GM21737 (cell line): Measurements from ENCODE around the gene INPP5D.
"Not testable (repeated sequence)": the region's sequence is repeated elsewhere in the genome, so short reads cannot be mapped to it uniquely, and the experiment has no call there.

Experiments used
- ATAC-seq: cut with Tn5 transposase; IDR thresholded peaks from one replicate; pipeline ENCODE4 v1.9.1; 2021; ENCODE audit warnings: mild to moderate bottlenecking, moderate library complexity; ENCODE audit not compliant: unreplicated experiment

Gene INPP5D

GRCh38 chr2:233164967-233165366 lies 104.8 kb downstream of the INPP5D start:
- ATAC-seq: no peak

GRCh38 chr2:233165543-233165894 lies 105.4 kb downstream of the INPP5D start:
- ATAC-seq: no peak

DNA sequence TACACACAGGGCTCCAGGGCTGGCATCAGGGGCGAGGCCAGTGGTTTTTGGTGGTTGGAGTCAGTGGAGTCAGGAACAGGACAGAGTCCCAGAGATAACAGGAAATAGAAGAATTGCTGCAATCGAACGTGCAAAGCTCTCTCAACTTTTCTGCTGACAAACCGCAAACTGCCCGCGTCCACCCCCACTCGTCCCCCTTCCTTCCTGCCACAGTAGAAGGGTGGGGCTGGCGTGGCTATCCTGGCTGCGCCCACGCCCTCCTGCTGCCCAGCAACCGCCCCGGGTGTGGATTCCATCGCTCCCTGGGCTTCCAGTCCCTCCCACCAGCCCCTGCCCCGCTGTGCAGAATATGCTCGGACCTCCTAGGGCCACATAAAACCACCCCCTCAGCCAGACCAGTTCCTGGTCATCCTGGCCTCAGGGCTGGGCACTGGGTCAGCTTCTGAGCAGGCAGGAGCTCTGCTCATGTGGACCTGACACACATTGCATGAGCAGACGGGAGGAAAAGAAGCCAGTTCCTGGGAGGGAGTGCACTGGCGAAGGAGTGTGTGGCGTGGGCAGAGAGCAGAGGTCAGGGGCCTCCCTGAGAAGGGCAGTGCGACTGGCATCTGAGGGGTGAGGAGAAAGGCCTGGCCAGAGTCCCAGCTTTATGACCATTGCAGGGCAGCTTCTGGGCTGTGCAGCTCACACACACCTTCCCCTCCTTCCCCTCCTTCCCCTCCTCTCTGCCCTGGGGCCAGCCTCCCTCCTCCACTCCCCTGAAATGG lies 105.9 kb downstream of the INPP5D start:
- no peak for ATAC-seq

DNA sequence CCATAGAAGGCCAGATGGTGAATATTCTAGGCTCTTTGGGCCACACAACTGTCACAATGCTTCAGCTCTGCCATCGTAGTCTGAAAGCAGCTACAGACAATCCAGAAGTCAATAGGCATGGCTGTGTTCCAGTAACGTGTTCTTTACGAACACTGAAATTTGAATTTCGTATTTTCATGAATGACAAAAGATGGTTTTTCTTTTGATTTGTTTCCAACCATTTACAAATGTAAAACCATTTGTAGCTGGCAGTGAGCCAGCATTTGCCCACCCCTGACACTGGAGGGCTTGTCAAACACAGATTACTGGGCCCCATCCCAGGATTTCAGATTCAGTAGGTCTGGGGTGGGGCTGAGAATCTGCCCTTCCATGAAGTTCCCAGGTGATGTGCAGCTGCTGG lies 108.3 kb downstream of the INPP5D start:
- ATAC-seq: no peak

DNA sequence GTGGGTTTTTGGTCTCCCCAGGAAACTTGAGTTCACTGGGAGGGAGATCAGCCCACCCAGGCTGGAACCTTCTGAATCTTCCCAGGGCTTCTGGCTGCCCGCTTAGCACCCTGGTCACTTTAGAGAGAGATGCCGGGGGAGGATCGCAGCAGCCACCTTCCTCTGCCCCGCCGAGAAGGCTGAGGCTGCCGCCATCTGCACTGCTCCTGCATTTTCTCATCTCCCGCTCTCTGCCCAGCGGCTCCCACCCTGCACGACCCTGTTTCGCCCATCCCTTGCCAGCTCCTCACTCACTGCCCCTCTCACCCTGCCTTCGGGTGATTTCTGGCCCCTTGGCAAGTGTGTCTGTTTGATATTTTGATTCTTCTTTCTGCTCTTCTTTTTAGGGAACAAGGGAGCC lies 108.8 kb downstream of the INPP5D start:
- ATAC-seq: no peak

DNA sequence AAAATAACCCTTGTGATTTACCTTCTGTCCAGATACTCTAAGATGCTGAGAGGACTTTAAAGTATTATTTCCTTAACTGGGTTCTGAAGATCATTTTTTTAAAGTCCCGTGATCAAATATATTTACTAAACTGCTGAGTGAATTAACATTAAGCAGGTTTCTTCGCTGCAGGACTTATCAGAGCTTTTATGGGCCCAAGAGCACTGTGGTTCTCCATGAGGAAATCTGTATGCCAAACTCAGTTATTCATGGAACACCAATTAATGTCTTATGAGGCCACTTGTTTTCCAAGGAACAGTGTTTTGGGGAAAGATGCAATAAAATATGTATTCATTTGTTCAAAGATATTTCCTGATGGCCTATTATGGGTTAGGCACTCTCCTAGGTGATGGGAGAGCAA lies 111.2 kb downstream of the INPP5D start:
- no peak for ATAC-seq

DNA sequence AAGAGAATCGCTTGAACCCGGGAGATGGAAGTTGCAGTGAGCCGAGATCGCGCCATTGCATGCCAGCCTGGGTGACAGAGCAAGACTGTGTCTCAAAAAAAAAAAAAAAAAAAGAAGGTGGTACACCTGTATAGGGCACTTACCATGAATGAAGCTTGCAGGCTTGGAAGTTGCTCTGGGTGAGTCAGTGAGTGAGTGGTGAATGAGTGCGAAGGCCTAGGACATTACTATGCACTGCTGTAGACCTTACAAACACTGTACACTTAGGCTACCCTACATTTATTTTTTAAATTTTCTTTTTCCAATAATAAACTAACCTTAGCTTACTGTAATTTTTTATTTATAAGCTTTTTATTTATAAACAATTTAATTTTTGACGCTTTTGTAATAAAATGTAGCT lies 113.0 kb downstream of the INPP5D start:
- ATAC-seq: no peak

DNA sequence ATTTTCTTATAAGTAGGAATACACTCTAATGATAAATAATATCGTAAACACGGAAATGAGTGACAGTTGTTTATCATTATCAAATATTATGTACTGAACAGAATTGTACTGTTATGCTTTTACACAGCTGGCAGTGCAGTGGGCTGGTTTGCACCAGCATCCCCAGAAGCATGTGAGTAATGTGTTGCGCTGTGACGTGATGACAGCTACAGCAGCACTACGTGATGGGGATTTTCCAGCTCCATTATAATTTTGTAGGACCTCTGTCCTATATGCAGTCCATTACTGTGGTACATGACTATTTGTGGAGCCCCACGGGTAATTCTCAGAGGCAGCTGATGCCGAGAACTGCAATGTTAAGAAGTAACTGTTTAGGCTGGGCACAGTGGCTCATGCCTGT lies 114.0 kb downstream of the INPP5D start:
- no peak for ATAC-seq

- no peak for ATAC-seq
These were observed 119.1 kb downstream of the INPP5D start for GRCh38 chr2:233178994-233179847.

DNA sequence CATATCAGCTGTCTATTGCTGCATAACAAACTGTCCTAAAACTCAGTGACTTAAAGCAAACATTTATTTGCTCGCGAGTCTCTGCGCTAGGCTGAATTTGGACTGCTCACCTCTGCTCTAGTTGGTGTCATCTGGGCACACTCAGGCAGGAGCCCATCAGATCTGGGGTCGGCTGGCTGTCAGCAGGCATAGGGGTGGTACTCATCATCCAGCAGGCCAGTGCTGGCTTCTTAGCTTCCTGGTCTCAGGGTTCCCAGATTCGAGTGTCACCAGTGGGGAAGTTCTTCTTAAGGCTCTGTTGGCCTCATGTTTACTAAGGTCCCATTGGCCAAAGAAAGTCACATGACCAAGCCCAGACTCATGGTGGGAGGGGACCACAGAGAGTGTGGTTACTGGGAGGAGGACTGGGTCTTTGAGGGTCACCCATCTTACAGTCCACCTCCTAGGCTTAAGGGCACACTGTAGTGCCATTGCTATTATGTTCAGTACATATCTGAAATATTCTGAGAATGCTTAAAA lies 119.8 kb downstream of the INPP5D start:
- no peak for ATAC-seq

DNA sequence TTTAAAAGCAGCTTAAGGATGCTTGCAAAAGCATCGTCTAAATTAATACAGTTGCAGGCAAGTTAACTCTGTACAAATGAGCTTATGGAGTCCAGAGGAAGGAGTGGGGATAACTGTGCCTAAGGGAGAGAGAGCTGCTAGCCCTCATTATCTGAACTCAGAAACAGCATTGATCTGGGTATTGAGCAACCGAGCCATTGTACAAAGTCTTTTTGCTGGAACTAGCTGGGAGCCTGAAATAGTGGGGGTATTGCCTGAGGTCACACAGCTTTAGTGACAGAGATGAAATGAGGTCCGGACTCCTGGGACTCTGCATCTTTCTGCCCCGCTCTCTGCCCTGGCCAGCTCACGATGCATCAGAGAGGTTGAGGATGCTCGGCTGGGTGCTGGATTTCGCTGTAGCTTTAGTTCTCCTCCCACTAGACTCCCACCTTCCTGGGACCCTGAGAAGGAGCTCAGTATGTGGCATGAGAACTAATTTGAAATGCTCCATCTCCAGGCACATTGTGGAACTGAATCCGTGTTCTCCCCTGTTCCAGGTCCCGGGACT lies 123.8 kb downstream of the INPP5D start:
- no peak for ATAC-seq

DNA sequence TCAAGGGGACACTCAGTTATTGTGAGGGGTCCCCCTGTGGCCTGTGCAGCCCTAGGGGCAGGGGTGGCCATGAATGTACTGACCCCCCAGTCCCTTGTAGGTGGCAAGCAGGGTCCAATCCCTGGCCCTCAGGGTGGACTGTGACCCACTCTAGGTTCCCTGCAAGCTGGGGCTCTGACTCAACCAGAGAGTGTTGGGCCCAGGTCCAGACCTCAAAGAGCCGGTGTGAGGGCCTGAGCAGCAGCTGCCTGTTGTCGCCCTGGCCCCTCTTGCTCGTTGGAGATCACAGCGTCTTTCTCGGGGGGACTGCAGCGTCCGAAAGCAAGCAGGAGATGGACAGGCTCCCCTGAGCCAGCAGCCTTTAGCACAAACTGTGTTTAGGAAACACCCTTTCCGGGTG lies 124.5 kb downstream of the INPP5D start:
- ATAC-seq: no peak

DNA sequence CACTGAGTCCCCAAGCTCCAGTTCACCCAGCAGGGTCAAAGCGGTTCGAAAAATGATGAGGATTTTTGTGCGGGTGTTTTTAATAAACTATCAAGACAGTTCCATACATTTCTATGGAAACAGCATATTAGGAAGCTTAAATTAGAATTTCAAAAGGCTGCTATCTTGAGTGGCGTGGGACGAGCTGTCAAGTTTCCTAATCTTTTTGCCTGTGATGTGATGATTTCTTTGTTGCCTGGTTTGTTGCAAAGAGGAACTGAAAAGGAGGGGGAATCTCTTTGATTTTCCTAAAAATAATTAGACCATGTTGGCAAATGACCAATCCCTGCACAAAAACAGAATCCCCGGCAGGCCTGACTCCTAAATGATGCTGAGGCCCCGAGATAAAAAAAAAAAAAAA lies 125.2 kb downstream of the INPP5D start:
- no peak for ATAC-seq

DNA sequence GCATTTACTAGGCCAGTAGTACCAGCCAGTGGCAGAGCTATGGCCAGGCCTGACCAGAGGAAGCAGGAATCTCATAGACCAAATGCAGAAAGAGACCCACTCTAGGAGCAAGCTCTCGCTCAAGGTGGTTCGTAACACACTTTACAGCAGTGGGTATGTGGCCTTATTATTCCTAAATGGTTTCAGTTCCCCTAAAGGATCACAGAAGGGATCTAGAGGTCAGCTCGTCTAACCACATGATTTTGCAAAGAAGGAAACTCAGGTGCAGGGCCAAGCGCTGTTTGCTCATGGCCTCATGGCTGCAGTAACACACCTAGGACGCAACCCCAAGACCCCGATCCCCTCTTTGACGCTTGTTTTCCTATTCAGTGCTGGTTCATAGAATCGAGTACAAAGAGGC lies 125.8 kb downstream of the INPP5D start:
- no peak for ATAC-seq

DNA sequence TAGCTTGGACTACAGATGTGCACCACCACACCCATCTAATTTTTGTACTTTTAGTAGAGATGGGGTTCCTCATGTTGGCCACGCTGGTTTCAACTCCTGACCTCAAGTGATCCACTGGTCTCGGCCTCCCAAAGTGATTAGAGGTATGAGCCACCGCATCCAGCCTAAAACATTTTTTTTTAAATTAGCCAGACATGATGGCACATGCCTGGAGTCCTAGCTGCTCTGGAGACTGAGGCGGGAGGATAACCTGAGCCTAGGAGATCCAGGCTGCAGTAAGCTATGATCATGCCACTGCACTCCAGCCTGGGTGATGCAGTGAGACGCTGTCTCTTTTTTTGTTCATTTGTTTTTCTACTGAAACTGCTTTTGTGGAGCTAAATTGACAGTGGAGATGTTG lies 126.7 kb downstream of the INPP5D start:
- no peak for ATAC-seq

DNA sequence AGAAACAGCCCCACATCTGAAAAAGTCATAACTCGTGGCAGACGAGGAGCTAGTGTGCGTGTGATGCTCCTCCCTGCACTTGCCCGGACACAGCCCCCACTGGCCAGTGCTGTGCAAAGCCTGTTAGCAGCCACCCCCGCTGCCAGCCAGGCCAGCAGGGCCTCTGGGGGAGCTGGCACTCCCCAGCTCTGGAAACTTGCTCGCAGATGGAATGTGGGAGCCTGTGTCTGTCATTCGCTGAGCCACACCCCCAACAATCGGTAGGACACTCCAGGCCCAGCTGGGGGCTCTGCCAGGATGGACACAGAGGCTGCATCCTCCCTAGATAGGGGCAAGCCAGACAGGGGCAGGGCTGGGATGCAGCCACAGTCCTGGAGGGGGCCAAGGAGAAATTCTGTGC lies 128.9 kb downstream of the INPP5D start:
- no peak for ATAC-seq

GRCh38 chr2:233191016-233191415 lies 130.9 kb downstream of the INPP5D start:
- not testable (repeated sequence) for ATAC-seq

DNA sequence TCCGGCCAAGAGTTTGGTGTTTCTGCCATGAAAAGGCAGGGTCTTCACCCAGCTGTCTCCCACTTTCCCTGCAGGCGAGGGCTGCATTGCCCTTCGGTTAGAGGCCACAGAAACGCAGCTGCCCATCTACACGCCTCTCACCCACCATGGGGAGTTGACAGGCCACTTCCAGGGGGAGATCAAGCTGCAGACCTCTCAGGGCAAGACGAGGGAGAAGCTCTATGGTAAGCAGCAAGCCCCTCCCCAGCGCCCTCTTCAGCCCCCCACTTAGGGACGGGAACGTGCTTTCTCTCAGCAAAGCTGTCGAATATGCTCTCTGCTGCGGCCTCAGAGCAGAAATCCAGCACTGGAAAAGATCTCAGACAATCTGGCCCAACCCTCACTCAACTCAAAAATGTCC lies 133.6 kb downstream of the INPP5D start:
- ATAC-seq: no peak

DNA sequence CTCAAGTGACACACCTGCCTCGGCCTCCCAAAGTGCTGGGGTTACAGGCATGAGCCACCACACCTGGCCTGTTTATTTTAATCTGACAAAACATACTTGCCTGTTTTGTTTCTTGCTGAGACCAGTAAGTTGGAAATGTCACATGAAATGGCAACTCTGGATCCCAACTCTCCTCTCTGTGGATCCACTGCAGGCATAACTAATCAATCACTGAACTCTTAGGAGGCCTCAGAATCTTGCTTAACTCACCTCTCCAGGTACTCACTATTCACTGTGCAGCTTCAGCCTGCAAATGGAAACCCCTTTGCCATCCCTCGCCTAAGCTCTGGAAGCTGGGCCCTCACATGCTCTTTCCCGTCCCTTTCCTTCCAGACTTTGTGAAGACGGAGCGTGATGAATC lies 134.9 kb downstream of the INPP5D start:
- no peak for ATAC-seq

GRCh38 chr2:233197022-233197421 lies 136.9 kb downstream of the INPP5D start:
- ATAC-seq: no peak

GRCh38 chr2:233198026-233198425 lies 137.9 kb downstream of the INPP5D start:
- no peak for ATAC-seq

DNA sequence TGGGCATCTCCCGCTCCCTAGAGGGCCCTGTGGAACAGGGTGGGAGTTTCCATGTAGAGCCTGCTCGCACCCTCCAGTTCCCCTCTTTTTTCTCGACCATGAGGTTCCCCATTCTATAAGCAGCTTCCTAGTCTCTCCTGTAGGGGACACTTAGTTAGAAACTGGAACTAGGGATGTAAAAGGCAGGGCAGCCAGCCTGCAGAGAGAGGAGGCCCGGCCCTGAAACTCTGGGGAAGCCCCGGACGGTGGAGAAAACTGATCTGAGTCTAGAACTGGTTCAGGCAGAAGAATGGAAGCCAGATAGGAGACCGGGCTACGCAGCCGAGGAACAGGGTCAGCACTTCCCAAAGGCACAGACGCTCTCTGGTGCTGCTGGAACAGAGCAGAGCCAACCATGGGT lies 139.7 kb downstream of the INPP5D start:
- no peak for ATAC-seq
